H9 (cell line): ENCODE measurements around the gene TSPEAR. TPM values are rescaled to one million over a fixed set of nuclear protein-coding genes. Genes with fewer than 3 reads are reported as not detected.

Experiments
- DNase-seq: peaks from one replicate; pipeline ENCODE4 v3.0.0-alpha.2; 2017
- H2AFZ ChIP-seq: one replicate; pipeline ENCODE4 v1.6.1; 2013; ENCODE audit warnings: mild to moderate bottlenecking, low read length, control low read depth, moderate library complexity
- H2AK5ac ChIP-seq: 2 replicates; pipeline ENCODE4 v1.6.1; 2013; ENCODE audit warnings: low read length, control low read depth, mixed read lengths; ENCODE audit not compliant: insufficient read length
- H2BK120ac ChIP-seq: one replicate; pipeline ENCODE4 v1.6.1; 2013; ENCODE audit warnings: low read depth, mild to moderate bottlenecking, low read length, control low read depth, inconsistent platforms; ENCODE audit not compliant: poor library complexity, severe bottlenecking
- H2BK12ac ChIP-seq: 2 replicates; pipeline ENCODE4 v1.6.1; 2013; ENCODE audit warnings: low read length, control low read depth, mixed read lengths, low read depth; ENCODE audit not compliant: insufficient read length
- H2BK15ac ChIP-seq: 2 replicates; pipeline ENCODE4 v1.6.1; 2013; ENCODE audit warnings: low read depth, low read length, control low read depth
- H2BK20ac ChIP-seq: one replicate; pipeline ENCODE4 v1.6.1; 2013; ENCODE audit warnings: low read depth, mild to moderate bottlenecking, low read length, control low read depth, inconsistent platforms; ENCODE audit not compliant: poor library complexity, severe bottlenecking
- H2BK5ac ChIP-seq: 2 replicates; pipeline ENCODE4 v1.6.1; 2013; ENCODE audit warnings: low read length, control low read depth, mixed read lengths; ENCODE audit not compliant: insufficient read length
- H3K14ac ChIP-seq: 2 replicates; pipeline ENCODE4 v1.6.1; 2013; ENCODE audit warnings: low read length, control low read depth; ENCODE audit not compliant: insufficient read depth
- H3K18ac ChIP-seq: 2 replicates; pipeline ENCODE4 v1.6.1; 2013; ENCODE audit warnings: low read depth, mild to moderate bottlenecking, mixed read lengths, low read length, control low read depth; ENCODE audit not compliant: insufficient read length
- H3K23ac ChIP-seq: 2 replicates; pipeline ENCODE4 v1.6.1; 2013; ENCODE audit warnings: low read length, control low read depth, mixed read lengths, low read depth; ENCODE audit not compliant: insufficient read length
- H3K23me2 ChIP-seq: 2 replicates; pipeline ENCODE4 v1.6.1; 2013; ENCODE audit warnings: low read depth, mild to moderate bottlenecking, mixed read lengths, low read length, control low read depth; ENCODE audit not compliant: insufficient read length, poor library complexity, severe bottlenecking
- H3K27ac ChIP-seq: 2 replicates; pipeline ENCODE4 v1.5.1; 2013; ENCODE audit warnings: low read length, control low read depth, mixed read lengths, low read depth; ENCODE audit not compliant: insufficient read length
- H3K27me3 ChIP-seq: 2 replicates; pipeline ENCODE4 v1.6.1; 2013; ENCODE audit warnings: low read length, control low read depth, inconsistent platforms; ENCODE audit not compliant: insufficient read depth
- H3K4ac ChIP-seq: 2 replicates; pipeline ENCODE4 v1.6.1; 2013; ENCODE audit warnings: low read depth, mild to moderate bottlenecking, control low read depth, inconsistent platforms, low read length, moderate library complexity
- H3K4me1 ChIP-seq: 2 replicates; pipeline ENCODE4 v1.6.1; 2013; ENCODE audit warnings: low read length, control low read depth, inconsistent platforms; ENCODE audit not compliant: insufficient read depth
- H3K4me2 ChIP-seq: 2 replicates; pipeline ENCODE4 v1.6.1; 2013; ENCODE audit warnings: low read length, control low read depth, mixed read lengths; ENCODE audit not compliant: insufficient read length, insufficient read depth
- H3K56ac ChIP-seq: 2 replicates; pipeline ENCODE4 v1.6.1; 2013; ENCODE audit warnings: low read depth, mild to moderate bottlenecking, mixed read lengths, low read length, control low read depth; ENCODE audit not compliant: insufficient read length
- H3K79me1 ChIP-seq: 2 replicates; pipeline ENCODE4 v1.6.1; 2013; ENCODE audit warnings: low read depth, mild to moderate bottlenecking, moderate library complexity, low read length, control low read depth, inconsistent platforms; ENCODE audit not compliant: insufficient read depth, poor library complexity, severe bottlenecking
- H3K79me2 ChIP-seq: 2 replicates; pipeline ENCODE4 v1.6.1; 2013; ENCODE audit warnings: low read length, control low read depth, inconsistent platforms; ENCODE audit not compliant: insufficient read depth
- H3K9ac ChIP-seq: 2 replicates; pipeline ENCODE4 v1.6.1; 2013; ENCODE audit warnings: low read length, control low read depth, mixed read lengths; ENCODE audit not compliant: insufficient read length; ENCODE audit errors: extremely low read depth
- H3K9me3 ChIP-seq: one replicate; pipeline ENCODE4 v1.6.1; 2013; ENCODE audit warnings: low read depth, low read length, inconsistent platforms; ENCODE audit not compliant: control insufficient read depth
- H3T11ph ChIP-seq: one replicate; pipeline ENCODE4 v1.6.1; 2013; ENCODE audit warnings: mild to moderate bottlenecking, low read length, control low read depth, inconsistent platforms
- H4K20me1 ChIP-seq: one replicate; pipeline ENCODE4 v1.6.1; 2013; ENCODE audit not compliant: control insufficient read depth, insufficient read length, insufficient read depth
- H4K5ac ChIP-seq: 2 replicates; pipeline ENCODE4 v1.6.1; 2013; ENCODE audit warnings: low read depth, mild to moderate bottlenecking, mixed read lengths, low read length, control low read depth; ENCODE audit not compliant: insufficient read length
- H4K8ac ChIP-seq: replicated peaks from 2 replicates; pipeline ENCODE4 v1.6.1; 2013; ENCODE audit warnings: low read length, control low read depth, mixed read lengths, low read depth; ENCODE audit not compliant: insufficient read length
- H4K91ac ChIP-seq: 2 replicates; pipeline ENCODE4 v1.6.1; 2013; ENCODE audit warnings: low read depth, mild to moderate bottlenecking, moderate library complexity, mixed read lengths, low read length, control low read depth; ENCODE audit not compliant: insufficient read length
- H3K27ac Mint-ChIP-seq, 3 experiments: 2 replicates in 2 of 3; 3 replicates in 1 of 3; pipeline ENCODE4 v1.8.0; 2020 to 2021; ENCODE audit warnings: mixed read lengths in 3 of 3, mild to moderate bottlenecking in 1 of 3, moderate library complexity in 1 of 3
- H3K27me3 Mint-ChIP-seq: 2 replicates; pipeline ENCODE4 v1.8.0; 2021; ENCODE audit warnings: low read depth, mild to moderate bottlenecking, moderate library complexity, mixed read lengths
- H3K36me3 Mint-ChIP-seq, 3 experiments: 2 replicates in 2 of 3; 3 replicates in 1 of 3; pipeline ENCODE4 v1.8.0; 2020 to 2021; ENCODE audit warnings: low read depth in 3 of 3, mixed read lengths in 3 of 3; ENCODE audit not compliant: insufficient read depth in 1 of 3
- H3K4me1 Mint-ChIP-seq, 2 experiments: 2 replicates each; pipeline ENCODE4 v1.8.0; 2020; ENCODE audit warnings: mixed read lengths in 2 of 2
- H3K4me3 Mint-ChIP-seq, 2 experiments: 2 replicates in 1 of 2; 3 replicates in 1 of 2; pipeline ENCODE4 v1.8.0; 2020 to 2021; ENCODE audit warnings: mild to moderate bottlenecking in 2 of 2, mixed read lengths in 2 of 2, moderate library complexity in 1 of 2
- H3K9me3 Mint-ChIP-seq, 2 experiments: 2 replicates in 1 of 2; 3 replicates in 1 of 2; pipeline ENCODE4 v1.8.0; 2020; ENCODE audit warnings: mild to moderate bottlenecking in 2 of 2, mixed read lengths in 2 of 2, moderate library complexity in 1 of 2
- WGBS: extraction: QIAGEN DNeasy Blood & Tissue Kit; methylation state at CpG from one replicate; pipeline ENCODE4 v1.1.7; 2013; ENCODE audit warnings: missing lambda C conversion rate, low lambda C conversion rate, mixed read lengths; ENCODE audit not compliant: insufficient read length; ENCODE audit errors: extremely low coverage; 5-methylcytosine and 5-hydroxymethylcytosine counted together
- total RNA-seq: library from RNA; stranded (reverse); gene quantifications from 2 replicates; pipeline ENCODE4 v1.2.1, GENCODE V29; 2021
- TF ChIP-seq, protein P1 (sequence below): fragments of 200-600 bp; sonication (generic); conservative IDR thresholded peaks from 3 replicates; pipeline ENCODE4 v1.8.0; 2021; ENCODE audit warnings: antibody characterized with exemption, mild to moderate bottlenecking

TSPEAR gene
- total RNA-seq, 1 experiment from 2014 or later: 1.3 TPM

GRCh38 chr21:44516828-44517174 is 194.6 kb downstream of the TSPEAR start:
- WGBS: no CpG with 5 or more reads among the region's 10 CpGs
- Histone ChIP-seq H4K8ac (no peak overlapping the region), H2BK5ac (no peak overlapping the region), H3K27ac (no peak overlapping the region), H3K23ac (no peak overlapping the region), H3K79me2 (no peaks in the 10 kb centered on the region), H3K9me3 (no peaks in the 10 kb centered on the region), H2AK5ac (no peak overlapping the region), H2AFZ (no peak overlapping the region), H4K5ac (no peak overlapping the region), H3K56ac (no peak overlapping the region), H3K9ac (no peak overlapping the region), H2BK20ac (no peak overlapping the region), H3K23me2 (no peaks in the 10 kb centered on the region), H4K91ac (no peak overlapping the region), H2BK15ac (no peak overlapping the region), H3K4me2 (no peak overlapping the region), H3K14ac (no peak overlapping the region), H3K4me1 (no peaks in the 10 kb centered on the region), H3K18ac (no peak overlapping the region), H3T11ph (no peak overlapping the region), H3K27me3 (no peaks in the 10 kb centered on the region), H2BK12ac (no peak overlapping the region), H4K20me1 (no peaks in the 10 kb centered on the region), H3K4ac (no peak overlapping the region), H3K79me1 (no peaks in the 10 kb centered on the region), H2BK120ac (no peak overlapping the region)
- peaks cover 2 to 8% (median 4%) of the 10 kb centered on the region in 3 experiments; a peak in 4 of 7 replicates for H3K36me3 Mint-ChIP-seq
- peaks cover 12% of the 10 kb centered on the region for H3K27me3 Mint-ChIP-seq
- TF ChIP-seq, protein P1, sequence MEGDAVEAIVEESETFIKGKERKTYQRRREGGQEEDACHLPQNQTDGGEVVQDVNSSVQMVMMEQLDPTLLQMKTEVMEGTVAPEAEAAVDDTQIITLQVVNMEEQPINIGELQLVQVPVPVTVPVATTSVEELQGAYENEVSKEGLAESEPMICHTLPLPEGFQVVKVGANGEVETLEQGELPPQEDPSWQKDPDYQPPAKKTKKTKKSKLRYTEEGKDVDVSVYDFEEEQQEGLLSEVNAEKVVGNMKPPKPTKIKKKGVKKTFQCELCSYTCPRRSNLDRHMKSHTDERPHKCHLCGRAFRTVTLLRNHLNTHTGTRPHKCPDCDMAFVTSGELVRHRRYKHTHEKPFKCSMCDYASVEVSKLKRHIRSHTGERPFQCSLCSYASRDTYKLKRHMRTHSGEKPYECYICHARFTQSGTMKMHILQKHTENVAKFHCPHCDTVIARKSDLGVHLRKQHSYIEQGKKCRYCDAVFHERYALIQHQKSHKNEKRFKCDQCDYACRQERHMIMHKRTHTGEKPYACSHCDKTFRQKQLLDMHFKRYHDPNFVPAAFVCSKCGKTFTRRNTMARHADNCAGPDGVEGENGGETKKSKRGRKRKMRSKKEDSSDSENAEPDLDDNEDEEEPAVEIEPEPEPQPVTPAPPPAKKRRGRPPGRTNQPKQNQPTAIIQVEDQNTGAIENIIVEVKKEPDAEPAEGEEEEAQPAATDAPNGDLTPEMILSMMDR: no peak
- H3K4me3 Mint-ChIP-seq: no peak overlapping the region; a peak in 2 of 5 replicates
- no peaks in the 10 kb centered on the region for H3K9me3 Mint-ChIP-seq
- no peak for DNase-seq
- peak overlapping the region in 1 of 3 experiments; percentile 29; a peak in 2 of 7 replicates for H3K27ac Mint-ChIP-seq
- H3K4me1 Mint-ChIP-seq: peaks cover 4 to 8% of the 10 kb centered on the region in 2 experiments; a peak in 2 of 4 replicates
